HepG2 (cell line): ENCODE results near the gene PAGE2B. TPM values are rescaled to one million over a fixed set of nuclear protein-coding genes. Genes with fewer than 3 reads are reported as not detected.

ENCODE experiments used
- CCDC6 ChIP-seq: sonication (generic); formaldehyde crosslinking; IDR thresholded peaks from 2 replicates; pipeline ENCODE4 v1.8.1; 2022; ENCODE audit warnings: mild to moderate bottlenecking, missing genetic modification reagents, moderate library complexity
- CEBPZ ChIP-seq: IDR thresholded peaks from 2 replicates; pipeline ENCODE4 v1.6.1; 2012; ENCODE audit warnings: low read length, improper control_type of control experiment
- ELF1 ChIP-seq: sonication (generic); formaldehyde crosslinking; IDR thresholded peaks from 2 replicates; pipeline ENCODE4 v1.4.0; 2020; ENCODE audit warnings: missing genetic modification reagents
- GPBP1L1 ChIP-seq: sonication (generic); formaldehyde crosslinking; IDR thresholded peaks from 2 replicates; pipeline ENCODE4 v1.5.0; 2020; ENCODE audit warnings: mild to moderate bottlenecking, missing genetic modification reagents
- HOMEZ ChIP-seq: IDR thresholded peaks from 2 replicates; pipeline ENCODE4 v1.6.1; 2016; ENCODE audit warnings: low read depth
- MLLT10 ChIP-seq: sonication (generic); formaldehyde crosslinking; IDR thresholded peaks from 2 replicates; pipeline ENCODE4 v1.4.0; 2020; ENCODE audit warnings: missing genetic modification reagents
- RARA ChIP-seq: IDR thresholded peaks from 2 replicates; pipeline ENCODE4 v1.6.1; 2016; ENCODE audit warnings: missing genetic modification reagents, missing compliant biosample characterization
- SOX5 ChIP-seq: IDR thresholded peaks from 2 replicates; pipeline ENCODE4 v1.6.1; 2016; ENCODE audit warnings: borderline replicate concordance
- U2AF2 ChIP-seq: fragments of 200-400 bp; formaldehyde crosslinking; IDR thresholded peaks from 2 replicates; pipeline ENCODE4 v1.6.1; 2017; ENCODE audit warnings: low read depth, mild to moderate bottlenecking, low read length
- WIZ ChIP-seq: sonication (generic); formaldehyde crosslinking; IDR thresholded peaks from 2 replicates; pipeline ENCODE4 v1.5.1; 2020; ENCODE audit warnings: mild to moderate bottlenecking, missing genetic modification reagents
- ZBTB10 ChIP-seq: sonication (generic); formaldehyde crosslinking; IDR thresholded peaks from 2 replicates; pipeline ENCODE4 v1.4.0; 2020; ENCODE audit warnings: missing genetic modification reagents, borderline replicate concordance
- ZBTB25 ChIP-seq: IDR thresholded peaks from 2 replicates; pipeline ENCODE4 v1.6.1; 2018; ENCODE audit warnings: missing genetic modification reagents
- ZBTB43 ChIP-seq: sonication (generic); formaldehyde crosslinking; conservative IDR thresholded peaks from 2 replicates; pipeline ENCODE4 v1.4.0; 2020; ENCODE audit warnings: missing genetic modification reagents
- ZNF10 ChIP-seq: sonication (generic); formaldehyde crosslinking; IDR thresholded peaks from 2 replicates; pipeline ENCODE4 v1.4.0; 2020; ENCODE audit warnings: mild to moderate bottlenecking, low read depth, missing genetic modification reagents, borderline replicate concordance
- ZNF362 ChIP-seq: sonication (generic); formaldehyde crosslinking; IDR thresholded peaks from 2 replicates; pipeline ENCODE4 v1.4.0; 2020; ENCODE audit warnings: missing genetic modification reagents, mild to moderate bottlenecking, borderline replicate concordance
- ZNF432 ChIP-seq: sonication (generic); formaldehyde crosslinking; IDR thresholded peaks from 2 replicates; pipeline ENCODE4 v1.5.0; 2020; ENCODE audit warnings: missing genetic modification reagents, mild to moderate bottlenecking, borderline replicate concordance
- ZNF598 ChIP-seq: sonication (generic); formaldehyde crosslinking; IDR thresholded peaks from 2 replicates; pipeline ENCODE4 v1.5.1; 2020; ENCODE audit warnings: mild to moderate bottlenecking, missing genetic modification reagents, borderline replicate concordance
- ZSCAN12 ChIP-seq: sonication (generic); formaldehyde crosslinking; IDR thresholded peaks from 2 replicates; pipeline ENCODE4 v1.9.0; 2021; ENCODE audit warnings: mild to moderate bottlenecking, missing genetic modification reagents
- polyA plus RNA-seq, 8 experiments: library from polyadenylated mRNA; depleted of rRNA in 3 of 8; stranded (reverse) in 7 of 8; unstranded in 1 of 8; fragments of >200 nt; fragmentation: Illumina TruSeq in 4 of 8; extraction: Trizol in 4 of 8; gene quantifications; 2 replicates each; pipeline versions ENCODE4 v1.2.1 to v1.2.3, GENCODE V29; 2011 to 2016; ENCODE audit warnings: low read depth in 4 of 8, missing spikeins in 1 of 8, mixed read lengths in 1 of 8; ENCODE audit not compliant: insufficient read depth in 1 of 8
- total RNA-seq, 5 experiments: library from RNA; depleted of rRNA; stranded (reverse); fragments of >200 nt; fragmentation: Illumina TruSeq; extraction: Trizol; gene quantifications; 2 replicates each; pipeline ENCODE4 v1.2.3, GENCODE V29; 2016; ENCODE audit warnings: low read depth in 1 of 5

The PAGE2B gene
- total and polyA plus RNA-seq, 2 of the 13 experiments (the other 11 are each of a cell fraction or from before 2014, with no cell fraction given): 0.57 TPM; not detected in 1

GRCh38 chrX:55107262-55107661 is 32.4 kb downstream of the PAGE2B start (continued):
- TF ChIP-seq ZBTB43 (CRISPR knock-in tag) (no peak), ZNF362 (CRISPR knock-in tag) (no peak), ZBTB10 (CRISPR knock-in tag) (no peak), MLLT10 (no peak), ZNF10 (CRISPR knock-in tag) (no peak), HOMEZ (CRISPR knock-in tag) (no peak), SOX5 (CRISPR knock-in tag) (peak; percentile 46; the same call in 1 of the 2 replicates), ZNF598 (CRISPR knock-in tag) (no peak), GPBP1L1 (CRISPR knock-in tag) (no peak), CCDC6 (CRISPR knock-in tag) (no peak), CEBPZ (no peak), RARA (CRISPR knock-in tag) (peak; percentile 70), ZNF432 (CRISPR knock-in tag) (no peak), ZSCAN12 (CRISPR knock-in tag) (no peak), WIZ (CRISPR knock-in tag) (no peak), U2AF2 (no peak), ZBTB25 (CRISPR knock-in tag) (no peak), ELF1 (CRISPR knock-in tag) (no peak)
